GM12864 (cell line): ENCODE data around the gene KPNA5.
"Not testable (repeated sequence)": the region's sequence is repeated elsewhere in the genome, so short reads cannot be mapped to it uniquely, and the experiment has no call there.

ENCODE experiments used
- DNase-seq: peaks from one replicate; pipeline ENCODE4 v3.0.0-alpha.2; 2011; ENCODE audit warnings: low read depth
- H3K4me3 ChIP-seq: 2 replicates; pipeline ENCODE4 v1.5.1; 2011; ENCODE audit warnings: mild to moderate bottlenecking, low read depth, low read length, control low read depth
- CTCF ChIP-seq: IDR thresholded peaks from 2 replicates; pipeline ENCODE4 v1.5.1; 2011; ENCODE audit warnings: low read depth, mild to moderate bottlenecking, moderate library complexity, low read length, control low read depth, inconsistent platforms; ENCODE audit errors: missing control alignments

The KPNA5 gene

DNA sequence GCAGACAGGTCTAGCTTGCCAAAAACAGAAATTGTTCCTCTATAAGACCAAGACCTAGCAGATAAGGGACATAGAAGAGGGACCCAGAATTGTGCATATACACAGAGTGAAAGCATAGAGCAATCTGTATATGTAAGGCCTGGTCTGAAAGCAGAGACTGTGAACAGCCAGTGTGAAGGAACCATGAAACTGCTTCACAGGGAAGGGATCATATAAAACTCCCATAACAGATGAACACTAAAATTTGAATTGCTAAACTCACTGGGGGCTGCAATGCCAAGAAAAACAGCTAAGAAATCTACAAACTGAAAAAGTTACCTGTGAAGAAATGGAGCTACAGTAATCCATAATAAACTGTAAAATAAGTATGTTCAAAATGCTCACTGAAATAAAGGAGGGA is 19.4 kb upstream of the KPNA5 start:
- no peak for DNase-seq

DNA sequence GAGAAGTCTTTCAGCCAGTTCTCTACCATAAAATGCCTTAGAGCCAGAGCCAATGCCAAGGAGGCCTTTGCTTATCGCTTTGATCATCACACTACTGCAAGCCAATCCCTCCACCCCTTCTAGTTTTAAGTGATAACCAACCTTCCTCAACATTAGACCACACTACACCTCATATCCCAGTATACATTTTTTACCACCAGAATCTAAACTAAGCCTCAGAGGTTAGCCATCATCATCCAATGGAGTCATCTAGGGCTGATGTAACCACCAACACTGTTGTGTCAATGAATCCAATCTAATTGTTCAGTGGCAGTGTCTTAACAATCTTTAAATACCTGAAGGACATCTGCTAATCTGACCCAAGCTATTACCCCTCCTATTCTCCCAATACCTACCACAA is 18.8 kb upstream of the KPNA5 start:
- no peak for TF ChIP-seq CTCF

More for the DNA sequence above, 19.4 kb upstream of the KPNA5 start:
- TF ChIP-seq CTCF: no peak
- no peak overlapping the region for H3K4me3 ChIP-seq

DNA sequence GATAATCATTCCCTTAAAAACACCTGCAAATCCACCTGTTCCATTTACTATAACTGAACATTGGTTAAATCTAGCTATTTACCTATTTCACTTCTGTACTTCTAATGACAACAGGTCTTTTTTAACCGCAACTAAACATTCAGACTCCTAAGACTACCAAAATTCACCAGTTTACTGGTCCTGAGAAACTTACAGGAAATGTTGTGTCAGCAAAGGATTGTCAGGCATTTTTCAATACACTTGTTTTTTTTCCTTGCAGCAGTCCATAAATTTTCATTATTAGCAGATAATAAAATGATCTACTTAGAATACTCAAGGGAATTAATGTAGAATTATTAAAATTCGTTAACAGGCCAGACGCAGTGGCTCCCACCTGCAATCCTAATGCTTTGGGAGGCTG is 17.7 kb upstream of the KPNA5 start:
- no peak for TF ChIP-seq CTCF
- no peak for DNase-seq
- H3K4me3 ChIP-seq: no peak overlapping the region

More for the DNA sequence above, 18.8 kb upstream of the KPNA5 start:
- no peak overlapping the region for H3K4me3 ChIP-seq
- no peak for DNase-seq

DNA sequence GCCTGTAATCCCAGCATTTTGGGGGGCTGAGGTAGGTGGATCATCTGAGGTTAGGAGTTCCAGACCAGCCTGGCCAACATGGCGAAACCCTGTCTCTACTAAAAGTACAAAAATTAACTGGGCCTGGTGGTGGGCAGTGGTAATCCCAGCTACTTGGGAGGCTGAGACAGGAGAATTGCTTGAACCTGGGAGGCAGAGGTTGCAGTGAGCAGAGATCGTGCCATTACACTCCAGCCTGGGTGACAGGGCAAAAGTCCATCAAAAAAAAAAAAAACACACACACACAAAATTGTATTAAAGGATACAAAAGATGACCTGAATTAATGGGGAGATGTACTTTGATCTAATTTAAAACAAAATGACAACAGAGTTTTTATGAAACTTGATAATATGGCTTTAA is 16.8 kb upstream of the KPNA5 start:
- not testable (repeated sequence) for DNase-seq, H3K4me3 ChIP-seq

DNA sequence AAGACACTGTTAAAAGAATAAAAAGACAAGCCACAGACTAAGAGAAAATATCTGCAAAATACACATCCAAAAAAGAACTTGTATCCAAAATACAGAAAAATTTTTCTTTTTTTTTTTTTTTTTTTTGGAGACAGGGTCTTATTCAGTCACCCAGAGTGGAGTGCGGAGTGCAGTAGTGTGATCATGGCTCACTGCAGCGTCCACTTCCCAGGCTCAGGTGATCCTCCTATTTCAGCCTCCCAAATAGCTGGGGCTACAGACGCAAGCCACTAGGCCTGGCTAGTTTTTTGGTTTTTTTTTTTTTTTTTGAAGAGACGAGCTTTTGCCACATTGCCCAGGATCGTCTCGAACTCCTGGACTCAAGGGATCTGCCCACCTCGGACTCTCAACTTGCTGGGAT is 15.5 kb upstream of the KPNA5 start:
- no peak overlapping the region; the same call in 1 of the 2 replicates for H3K4me3 ChIP-seq
- DNase-seq: no peak
- TF ChIP-seq CTCF: no peak

DNA sequence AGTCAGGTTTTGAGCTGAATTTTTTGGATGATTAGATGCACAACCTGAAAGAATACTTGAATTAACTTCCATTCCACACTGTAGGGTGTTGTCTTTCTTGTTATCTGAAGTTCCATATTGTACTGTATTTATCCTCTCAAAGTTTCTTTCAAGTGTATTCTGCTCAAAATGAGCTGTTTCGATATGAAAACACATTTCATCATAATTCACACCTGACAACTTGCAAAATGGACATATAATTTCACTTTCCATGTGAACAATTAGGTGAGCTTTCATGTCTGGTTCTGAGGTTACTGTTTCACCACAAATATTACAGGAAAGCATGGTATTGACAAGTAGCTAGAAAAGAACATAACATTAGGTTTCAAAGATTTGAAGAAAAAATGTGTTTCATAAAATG is 14.1 kb upstream of the KPNA5 start:
- H3K4me3 ChIP-seq: peak overlapping the region; percentile 27; the same call in 1 of the 2 replicates
- peak; percentile 42 for DNase-seq
- TF ChIP-seq CTCF: no peak

- peak overlapping the region; percentile 80 for H3K4me3 ChIP-seq
- DNase-seq: peak; percentile 12
- TF ChIP-seq CTCF: no peak
Measured at GRCh38 chr6:116667623-116668022, 13.4 kb upstream of the KPNA5 start.

GRCh38 chr6:116672306-116672705 is 8.7 kb upstream of the KPNA5 start:
- H3K4me3 ChIP-seq: no peak overlapping the region
- no peak for DNase-seq
- TF ChIP-seq CTCF: no peak
